Fibroblast of lung (primary cell): ENCODE results near the gene TMED7. TPM values are rescaled to one million over a fixed set of nuclear protein-coding genes. Genes with fewer than 3 reads are reported as not detected.

ENCODE experiments used
- DNase-seq, 2 donors: peaks; one replicate each; pipeline versions ENCODE4 v3.0.0 to v3.0.0-alpha.2; 2010; ENCODE audit warnings: low read depth in 2 of 2
- H2AFZ ChIP-seq: 2 replicates; pipeline ENCODE4 v1.5.1; 2012; ENCODE audit warnings: low read length, control low read depth, inconsistent platforms
- H3K27ac ChIP-seq: 2 replicates; pipeline ENCODE4 v1.5.1; 2011; ENCODE audit warnings: low read length, control low read depth; ENCODE audit not compliant: insufficient read depth
- H3K27me3 ChIP-seq: 2 replicates; pipeline ENCODE4 v1.5.1; 2011; ENCODE audit warnings: mild to moderate bottlenecking, low read length; ENCODE audit not compliant: control insufficient read depth, insufficient read depth
- H3K36me3 ChIP-seq: 2 replicates; pipeline ENCODE4 v1.5.1; 2011; ENCODE audit warnings: low read length; ENCODE audit not compliant: control insufficient read depth, insufficient read depth
- H3K4me1 ChIP-seq: 2 replicates; pipeline ENCODE4 v1.5.1; 2011; ENCODE audit warnings: low read length; ENCODE audit not compliant: control insufficient read depth, insufficient read depth; ENCODE audit errors: extremely low read depth
- H3K4me2 ChIP-seq: 2 replicates; pipeline ENCODE4 v1.5.1; 2011; ENCODE audit warnings: low read length, control low read depth; ENCODE audit not compliant: insufficient read depth; ENCODE audit errors: extremely low read depth
- H3K4me3 ChIP-seq, 4 experiments: fragments of 200-600 bp in 1 of 4; sonication (generic) in 1 of 4; replicated peaks in 1 of 4; 2 replicates each; pipeline ENCODE4 v1.5.1; 2011 to 2016; ENCODE audit warnings: low read length in 4 of 4, low read depth in 3 of 4, mild to moderate bottlenecking in 3 of 4, control low read depth in 2 of 4, inconsistent platforms in 1 of 4, mixed read lengths in 1 of 4; ENCODE audit not compliant: insufficient read depth in 1 of 4; ENCODE audit errors: control extremely low read depth in 1 of 4
- H3K79me2 ChIP-seq: 2 replicates; pipeline ENCODE4 v1.5.1; 2012; ENCODE audit warnings: mild to moderate bottlenecking, low read length, inconsistent platforms; ENCODE audit not compliant: control insufficient read depth, insufficient read depth
- H3K9ac ChIP-seq: 2 replicates; pipeline ENCODE4 v1.5.1; 2011; ENCODE audit warnings: mild to moderate bottlenecking, low read length, control low read depth; ENCODE audit not compliant: insufficient read depth
- H3K9me3 ChIP-seq: 2 replicates; pipeline ENCODE4 v1.5.1; 2012; ENCODE audit warnings: low read depth, low read length; ENCODE audit not compliant: control insufficient read depth, insufficient read depth
- H4K20me1 ChIP-seq: 2 replicates; pipeline ENCODE4 v1.5.1; 2011; ENCODE audit warnings: low read length; ENCODE audit not compliant: control insufficient read depth, insufficient read depth; ENCODE audit errors: extremely low read depth
- EZH2 ChIP-seq: IDR thresholded peaks from 2 replicates; pipeline ENCODE4 v1.5.1; 2012; ENCODE audit warnings: low read length, control low read depth, mild to moderate bottlenecking; ENCODE audit errors: missing control alignments
- polyA plus RNA-seq, 2 donors: library from polyadenylated mRNA; depleted of rRNA in 1 of 2; stranded (reverse) in 1 of 2; unstranded in 1 of 2; fragments of >200 nt; gene quantifications; 2 replicates each; pipeline ENCODE4 v1.2.1, GENCODE V29; 2011 to 2012; ENCODE audit warnings: missing spikeins in 1 of 2
- total RNA-seq: library from RNA; depleted of rRNA; stranded (reverse); fragments of >200 nt; gene quantifications from 2 replicates; pipeline ENCODE4 v1.2.1, GENCODE V29; 2014
- TF ChIP-seq, protein P1 (sequence below), 2 donors: IDR thresholded peaks in 1 of 2; conservative IDR thresholded peaks in 1 of 2; 1 replicate in 1 of 2; 2 replicates in 1 of 2; pipeline ENCODE4 v1.5.1; 2011 to 2012; ENCODE audit warnings: low read length in 2 of 2, control low read depth in 1 of 2, inconsistent platforms in 1 of 2, low read depth in 1 of 2, mild to moderate bottlenecking in 1 of 2

Gene TMED7
- total and polyA plus RNA-seq, 2 donors (not counting 1 experiment from before 2014, with no cell fraction given): 104 to 154 TPM

DNA sequence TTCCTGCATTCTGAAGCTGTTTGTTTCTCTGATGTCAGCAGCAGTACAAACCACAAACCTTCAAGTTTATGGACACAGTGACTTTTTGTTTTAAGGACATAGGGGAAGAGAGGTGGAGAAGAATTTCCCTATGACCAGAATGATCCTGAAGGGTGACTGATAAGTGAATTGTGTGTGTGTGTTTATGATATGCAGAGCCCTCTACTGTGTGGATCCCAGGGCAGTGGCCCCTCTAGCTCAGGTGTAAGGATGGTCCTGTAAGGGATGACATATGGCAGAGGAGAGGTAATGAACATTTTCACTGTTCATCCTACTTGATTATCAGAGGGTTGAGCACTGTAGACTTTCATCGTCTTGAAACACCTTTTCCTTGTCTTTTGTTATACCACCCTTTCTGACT is 30.6 kb upstream of the TMED7 start:
- Histone ChIP-seq H3K4me1 (no peaks in the 10 kb centered on the region), H3K79me2 (no peaks in the 10 kb centered on the region), H3K27me3 (no peaks in the 10 kb centered on the region), H4K20me1 (no peaks in the 10 kb centered on the region), H3K9ac (no peak overlapping the region), H3K4me3 (no peak overlapping the region), H3K9me3 (no peaks in the 10 kb centered on the region), H3K4me2 (no peak overlapping the region), H3K27ac (no peak overlapping the region), H3K36me3 (no peaks in the 10 kb centered on the region), H2AFZ (no peak overlapping the region)
- peak in 1 of 2 donors; percentile 20 for DNase-seq
- no peak for TF ChIP-seq EZH2
- TF ChIP-seq, protein P1, sequence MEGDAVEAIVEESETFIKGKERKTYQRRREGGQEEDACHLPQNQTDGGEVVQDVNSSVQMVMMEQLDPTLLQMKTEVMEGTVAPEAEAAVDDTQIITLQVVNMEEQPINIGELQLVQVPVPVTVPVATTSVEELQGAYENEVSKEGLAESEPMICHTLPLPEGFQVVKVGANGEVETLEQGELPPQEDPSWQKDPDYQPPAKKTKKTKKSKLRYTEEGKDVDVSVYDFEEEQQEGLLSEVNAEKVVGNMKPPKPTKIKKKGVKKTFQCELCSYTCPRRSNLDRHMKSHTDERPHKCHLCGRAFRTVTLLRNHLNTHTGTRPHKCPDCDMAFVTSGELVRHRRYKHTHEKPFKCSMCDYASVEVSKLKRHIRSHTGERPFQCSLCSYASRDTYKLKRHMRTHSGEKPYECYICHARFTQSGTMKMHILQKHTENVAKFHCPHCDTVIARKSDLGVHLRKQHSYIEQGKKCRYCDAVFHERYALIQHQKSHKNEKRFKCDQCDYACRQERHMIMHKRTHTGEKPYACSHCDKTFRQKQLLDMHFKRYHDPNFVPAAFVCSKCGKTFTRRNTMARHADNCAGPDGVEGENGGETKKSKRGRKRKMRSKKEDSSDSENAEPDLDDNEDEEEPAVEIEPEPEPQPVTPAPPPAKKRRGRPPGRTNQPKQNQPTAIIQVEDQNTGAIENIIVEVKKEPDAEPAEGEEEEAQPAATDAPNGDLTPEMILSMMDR (conservative IDR thresholded peaks at IDR 0.05 in 1 of 2, IDR thresholded peaks at IDR 0.05 in 1 of 2; ENCODE audit: low read depth in 1 of 2, low read length in 2 of 2): no peak

- Histone ChIP-seq H3K27me3 (no peaks in the 10 kb centered on the region), H3K4me3 (no peak overlapping the region), H2AFZ (no peak overlapping the region), H3K4me2 (no peak overlapping the region), H4K20me1 (no peaks in the 10 kb centered on the region), H3K4me1 (no peaks in the 10 kb centered on the region), H3K9me3 (no peaks in the 10 kb centered on the region), H3K27ac (no peak overlapping the region), H3K9ac (no peak overlapping the region), H3K79me2 (no peaks in the 10 kb centered on the region), H3K36me3 (no peaks in the 10 kb centered on the region)
- TF ChIP-seq EZH2: no peak
- TF ChIP-seq, protein P1 (conservative IDR thresholded peaks at IDR 0.05 in 1 of 2, IDR thresholded peaks at IDR 0.05 in 1 of 2; ENCODE audit: low read depth in 1 of 2, low read length in 2 of 2): no peak
- no peak for DNase-seq
Measured at GRCh38 chr5:115655994-115656393, 30.2 kb upstream of the TMED7 start.

GRCh38 chr5:115649541-115649940 is 23.7 kb upstream of the TMED7 start:
- Histone ChIP-seq H3K4me2 (no peak overlapping the region), H3K79me2 (no peaks in the 10 kb centered on the region), H4K20me1 (no peaks in the 10 kb centered on the region), H3K27me3 (peaks cover 9% of the 10 kb centered on the region), H3K4me3 (no peak overlapping the region), H3K27ac (no peak overlapping the region), H3K9me3 (no peaks in the 10 kb centered on the region), H3K9ac (no peak overlapping the region), H2AFZ (no peak overlapping the region), H3K36me3 (no peaks in the 10 kb centered on the region), H3K4me1 (no peaks in the 10 kb centered on the region)
- no peak for DNase-seq
- TF ChIP-seq, protein P1 (conservative IDR thresholded peaks at IDR 0.05 in 1 of 2, IDR thresholded peaks at IDR 0.05 in 1 of 2; ENCODE audit: low read depth in 1 of 2, low read length in 2 of 2): no peak
- TF ChIP-seq EZH2: no peak
